ENCODE measurements around the gene CNIH1. TPM values are rescaled to one million over a fixed set of nuclear protein-coding genes. Genes with fewer than 3 reads are reported as not detected.

The CNIH1 gene
- total RNA-seq, 4 donors from 2014 or later: 29.3 to 61.8 (median 59.5) TPM

DNA sequence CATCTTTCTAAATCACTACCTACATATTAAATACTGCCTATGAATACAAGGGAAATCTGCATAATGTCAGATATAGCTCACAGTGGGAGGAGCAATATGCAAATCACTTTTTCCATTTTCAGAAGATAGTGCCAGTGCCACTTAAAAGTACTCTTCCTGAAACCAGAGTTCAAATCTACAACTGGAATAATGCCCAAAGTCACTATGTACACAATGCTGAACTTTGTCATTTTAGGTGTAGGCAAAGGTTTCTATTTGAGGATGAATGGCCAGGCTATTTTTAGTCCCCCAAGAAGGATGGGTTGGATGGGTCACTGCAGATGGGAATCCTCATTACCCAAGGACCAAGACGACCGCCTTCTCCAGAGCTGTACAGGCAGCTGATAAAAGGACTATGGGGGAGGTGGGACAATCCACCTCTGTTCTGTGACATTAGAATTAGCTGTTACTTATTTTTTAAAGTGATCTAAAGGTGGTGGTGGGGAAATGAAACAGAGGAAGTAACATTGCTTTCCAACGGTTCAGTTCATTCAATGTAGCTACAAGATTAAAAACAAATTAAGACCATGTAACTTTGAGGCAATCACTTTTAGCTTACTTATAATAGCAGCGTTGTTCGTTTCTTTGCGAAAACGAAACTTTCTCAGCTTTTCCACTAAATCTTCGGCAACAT is 42.0 kb upstream of the CNIH1 start:
- Histone ChIP-seq H3K27me3 (no peaks in the 10 kb centered on the region), H3K9me3 (no peaks in the 10 kb centered on the region), H3K4me1 (peaks cover 0 to 65% (median 18%) of the 10 kb centered on the region in 4 donors), H3K27ac (no peak overlapping the region), H3K4me3 (no peak overlapping the region), H3K36me3 (peaks cover 0 to 17% (median 0%) of the 10 kb centered on the region in 3 donors)
- TF ChIP-seq POLR2A (IDR thresholded peaks at IDR 0.05) (no peak), EP300 (IDR thresholded peaks at IDR 0.05) (no peak)
- TF ChIP-seq, protein P1, sequence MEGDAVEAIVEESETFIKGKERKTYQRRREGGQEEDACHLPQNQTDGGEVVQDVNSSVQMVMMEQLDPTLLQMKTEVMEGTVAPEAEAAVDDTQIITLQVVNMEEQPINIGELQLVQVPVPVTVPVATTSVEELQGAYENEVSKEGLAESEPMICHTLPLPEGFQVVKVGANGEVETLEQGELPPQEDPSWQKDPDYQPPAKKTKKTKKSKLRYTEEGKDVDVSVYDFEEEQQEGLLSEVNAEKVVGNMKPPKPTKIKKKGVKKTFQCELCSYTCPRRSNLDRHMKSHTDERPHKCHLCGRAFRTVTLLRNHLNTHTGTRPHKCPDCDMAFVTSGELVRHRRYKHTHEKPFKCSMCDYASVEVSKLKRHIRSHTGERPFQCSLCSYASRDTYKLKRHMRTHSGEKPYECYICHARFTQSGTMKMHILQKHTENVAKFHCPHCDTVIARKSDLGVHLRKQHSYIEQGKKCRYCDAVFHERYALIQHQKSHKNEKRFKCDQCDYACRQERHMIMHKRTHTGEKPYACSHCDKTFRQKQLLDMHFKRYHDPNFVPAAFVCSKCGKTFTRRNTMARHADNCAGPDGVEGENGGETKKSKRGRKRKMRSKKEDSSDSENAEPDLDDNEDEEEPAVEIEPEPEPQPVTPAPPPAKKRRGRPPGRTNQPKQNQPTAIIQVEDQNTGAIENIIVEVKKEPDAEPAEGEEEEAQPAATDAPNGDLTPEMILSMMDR (IDR thresholded peaks at IDR 0.05): no peak
- no peak for DNase-seq (ENCODE audit: low spot score in 2 of 2)
- 78 to 79% methylated on average over 8 of the region's 8 CpGs for WGBS, 2 donors

DNA sequence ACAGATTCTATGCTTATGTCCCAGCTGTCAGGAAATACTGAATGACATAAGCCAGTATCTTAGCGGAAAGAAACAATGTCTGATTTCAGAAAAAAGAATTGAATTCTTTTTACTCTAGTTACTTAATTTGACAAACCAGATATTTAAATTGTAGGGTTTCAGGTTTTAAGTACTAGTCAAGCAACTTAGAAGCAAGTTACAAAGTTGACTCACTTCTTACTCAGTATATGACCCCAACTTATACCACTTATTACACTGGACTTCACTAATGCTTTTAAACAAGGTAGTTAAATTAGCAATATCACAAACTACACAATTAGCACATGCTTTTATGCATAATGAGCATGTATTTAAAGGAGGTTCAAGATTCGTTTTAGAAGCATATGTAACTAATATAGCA is 40.5 kb upstream of the CNIH1 start:
- Histone ChIP-seq H3K27ac (no peak overlapping the region), H3K27me3 (no peaks in the 10 kb centered on the region), H3K4me3 (no peak overlapping the region), H3K36me3 (peaks cover 0 to 17% (median 0%) of the 10 kb centered on the region in 3 donors), H3K4me1 (peaks cover 0 to 53% (median 8%) of the 10 kb centered on the region in 4 donors), H3K9me3 (no peaks in the 10 kb centered on the region)
- TF ChIP-seq EP300 (IDR thresholded peaks at IDR 0.05) (no peak), POLR2A (IDR thresholded peaks at IDR 0.05) (no peak)
- TF ChIP-seq, protein P1 (IDR thresholded peaks at IDR 0.05): no peak
- DNase-seq (ENCODE audit: low spot score in 2 of 2): no peak
- WGBS, 2 donors: 90 to 91% methylated on average over 2 of the region's 2 CpGs

DNA sequence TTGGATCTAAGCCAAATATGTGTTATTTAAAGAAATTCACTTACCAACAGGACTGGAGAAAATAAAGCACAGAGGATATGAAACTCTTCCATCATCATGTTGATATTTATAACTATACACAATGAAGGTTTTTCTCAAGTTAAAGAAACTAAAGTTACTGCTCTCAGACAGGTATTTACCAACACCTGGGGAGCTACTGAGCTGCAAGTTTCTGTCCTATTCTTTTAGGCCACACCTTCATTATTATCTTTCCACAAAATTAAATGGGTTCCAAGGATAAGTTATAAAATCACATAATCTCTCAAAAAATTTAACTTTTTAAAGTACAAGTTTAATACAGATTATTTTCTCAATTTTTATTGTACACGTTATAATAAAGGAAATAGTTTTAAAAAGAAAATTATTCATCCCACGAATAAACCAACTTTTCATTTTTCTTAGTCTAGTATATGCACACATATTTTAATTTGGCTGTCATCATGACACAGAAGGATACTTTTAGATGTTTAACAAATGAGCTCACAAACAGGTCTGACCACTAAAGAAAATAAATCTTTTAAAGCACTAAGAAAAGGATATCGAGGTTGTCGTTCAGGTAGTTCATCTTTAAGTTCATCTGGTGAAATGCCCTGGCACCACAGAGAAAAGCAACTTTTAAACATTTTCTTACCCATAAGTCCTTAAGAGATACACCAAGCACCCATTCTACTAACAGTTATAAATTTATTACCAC is 39.8 kb upstream of the CNIH1 start:
- TF ChIP-seq EP300 (IDR thresholded peaks at IDR 0.05) (no peak), POLR2A (IDR thresholded peaks at IDR 0.05) (no peak)
- TF ChIP-seq, protein P1 (IDR thresholded peaks at IDR 0.05): no peak
- Histone ChIP-seq H3K27ac (no peak overlapping the region), H3K27me3 (no peaks in the 10 kb centered on the region), H3K4me3 (no peak overlapping the region), H3K36me3 (peaks cover 0 to 16% (median 0%) of the 10 kb centered on the region in 3 donors), H3K4me1 (peaks cover 0 to 50% (median 5%) of the 10 kb centered on the region in 4 donors), H3K9me3 (no peaks in the 10 kb centered on the region)
- DNase-seq (ENCODE audit: low spot score in 2 of 2): no peak
- WGBS, 2 donors: 91 to 93% methylated on average over 4 of the region's 4 CpGs

DNA sequence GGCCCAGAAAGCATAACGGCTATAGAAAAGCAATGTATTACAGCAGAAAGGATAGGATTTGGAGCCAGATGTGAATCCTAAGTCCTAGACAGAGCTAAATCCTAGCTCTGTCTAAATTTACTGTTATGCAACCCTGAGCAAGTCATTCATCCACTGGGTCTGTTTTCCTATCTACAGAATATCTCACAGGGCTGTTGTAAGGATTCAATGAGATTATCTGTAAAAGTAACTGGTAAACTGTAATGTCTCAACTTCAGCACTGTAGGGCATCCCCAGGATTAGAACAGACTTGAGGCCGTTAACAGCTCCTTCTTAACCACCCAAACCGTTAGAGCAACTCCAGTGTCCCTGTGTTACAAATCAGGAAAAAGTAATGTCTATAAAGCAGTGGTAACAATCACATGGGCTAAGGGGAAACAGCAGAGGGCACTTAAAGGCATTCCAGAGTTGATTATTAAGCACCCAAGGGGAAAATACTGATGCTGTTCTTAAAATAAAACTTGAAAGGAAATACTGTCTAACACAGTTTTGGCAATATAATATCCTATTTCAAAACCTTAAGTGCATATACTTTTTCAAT is 37.6 kb upstream of the CNIH1 start:
- H3K36me3 ChIP-seq: peaks cover 0 to 12% (median 0%) of the 10 kb centered on the region in 3 donors
- no peak for DNase-seq (ENCODE audit: low spot score in 2 of 2)
- no peak overlapping the region for H3K4me3 ChIP-seq
- H3K27ac ChIP-seq: no peak overlapping the region
- no peaks in the 10 kb centered on the region for H3K27me3 ChIP-seq
- 40 to 61% methylated on average over 3 of the region's 3 CpGs for WGBS, 2 donors
- H3K4me1 ChIP-seq: peaks cover 0 to 45% (median 0%) of the 10 kb centered on the region in 4 donors
- TF ChIP-seq POLR2A (IDR thresholded peaks at IDR 0.05) (no peak), EP300 (IDR thresholded peaks at IDR 0.05) (no peak)
- TF ChIP-seq, protein P1 (IDR thresholded peaks at IDR 0.05): no peak
- H3K9me3 ChIP-seq: no peaks in the 10 kb centered on the region

GRCh38 chr14:54475911-54476310 is 34.7 kb upstream of the CNIH1 start:
- Histone ChIP-seq H3K4me3 (no peak overlapping the region), H3K9me3 (no peaks in the 10 kb centered on the region), H3K27me3 (no peaks in the 10 kb centered on the region), H3K36me3 (peaks cover 0 to 30% (median 0%) of the 10 kb centered on the region in 3 donors), H3K4me1 (peaks cover 0 to 34% (median 0%) of the 10 kb centered on the region in 4 donors), H3K27ac (no peak overlapping the region)
- DNase-seq (ENCODE audit: low spot score in 2 of 2): no peak
- TF ChIP-seq EP300 (IDR thresholded peaks at IDR 0.05) (no peak), POLR2A (IDR thresholded peaks at IDR 0.05) (no peak)
- TF ChIP-seq, protein P1 (IDR thresholded peaks at IDR 0.05): no peak
- WGBS, 2 donors: 68 to 76% methylated on average over 4 of the region's 4 CpGs

Measured in tibial nerve (tissue), 4 donors.